ENCODE measurements around the gene UBL4A. TPM values are rescaled to one million over a fixed set of nuclear protein-coding genes. Genes with fewer than 3 reads are reported as not detected.

The UBL4A gene
- total and polyA plus RNA-seq, 2 of the 13 experiments (the other 11 are each of a cell fraction or from before 2014, with no cell fraction given) = 16.8 to 25.5 TPM

- TF ChIP-seq HOMEZ (CRISPR knock-in tag; IDR thresholded peaks at IDR 0.05; ENCODE audit: low read depth) = no peak
- TF ChIP-seq MTF1 (CRISPR knock-in tag; IDR thresholded peaks at IDR 0.05) = no peak
- no peak for TF ChIP-seq SKIL (CRISPR knock-in tag; IDR thresholded peaks at IDR 0.05; ENCODE audit: borderline replicate concordance)
Measured at GRCh38 chrX:154465601-154466000, 20.8 kb downstream of the UBL4A start (continued).

- ATAC-seq (no peak), DNase-seq (ENCODE audit: low spot score) (no peak), FAIRE-seq (no peak)
- no peak overlapping the region for H2AFZ ChIP-seq (ENCODE audit: low read length)
- intact Hi-C loops (cut with micrococcal nuclease; ENCODE audit: unreplicated experiment) = no loop called here
- 100% methylated on average over 1 of the region's 28 CpGs for WGBS (ENCODE audit: low lambda C conversion rate)
- no peak overlapping the region for H3K27ac ChIP-seq (ENCODE audit: extremely low read length, insufficient read depth, low read length)
- H3K9ac ChIP-seq (ENCODE audit: insufficient read depth, low read depth, low read length) = no peak overlapping the region
- no peaks in the 10 kb centered on the region for H4K20me1 ChIP-seq (ENCODE audit: insufficient read depth, low read length)
- no peak overlapping the region for H3K4me2 ChIP-seq (ENCODE audit: low read depth, low read length)
- POLR2A ChIA-PET = no interaction called here
- H3K79me2 ChIP-seq (ENCODE audit: insufficient read depth, low read length) = no peaks in the 10 kb centered on the region
- H3K27me3 ChIP-seq (ENCODE audit: control insufficient read depth in 1 of 2, insufficient read depth in 2 of 2, low read length in 2 of 2) = no peaks in the 10 kb centered on the region
- CTCF ChIA-PET (ENCODE audit: low intra/inter-chr PET ratio, low total read pairs) = no interaction called here
- no peak overlapping the region for H3K4me3 ChIP-seq (replicated peaks in 1 of 3; ENCODE audit: insufficient read depth in 1 of 3, low read depth in 2 of 3, low read length in 3 of 3)
- in situ Hi-C loops (cut with HindIII; ENCODE audit: extremely low pct_ligation_motif_present, low pct_unique_long_range_greater_than_20kb) = no loop called here
- no TSS peak for BruUV-seq (replicated peaks)
- peaks cover 3 to 9% of the 10 kb centered on the region in 2 experiments; a peak in 3 of 5 replicates for H3K36me3 ChIP-seq (replicated peaks in 1 of 2; ENCODE audit: control insufficient read depth in 1 of 2, insufficient read depth in 2 of 2, low read length in 2 of 2)
- no peaks in the 10 kb centered on the region for H3K9me3 ChIP-seq (ENCODE audit: low read length)
- H3K4me1 ChIP-seq (ENCODE audit: insufficient read depth, low read length) = no peaks in the 10 kb centered on the region
- TF ChIP-seq ZNF224 (CRISPR knock-in tag; IDR thresholded peaks at IDR 0.05) = no peak
- no peak for TF ChIP-seq FOXA1 (IDR thresholded peaks at IDR 0.05)
- TF ChIP-seq FOXA1 (CRISPR knock-in tag; IDR thresholded peaks at IDR 0.05) = no peak
- TF ChIP-seq E2F1 (CRISPR knock-in tag; IDR thresholded peaks at IDR 0.05) = no peak
- TF ChIP-seq ZNF512B (CRISPR knock-in tag; IDR thresholded peaks at IDR 0.05; ENCODE audit: borderline replicate concordance) = no peak
- TF ChIP-seq CREB3 (CRISPR knock-in tag; IDR thresholded peaks at IDR 0.05) = no peak
- no peak for TF ChIP-seq MYNN (CRISPR knock-in tag; IDR thresholded peaks at IDR 0.05; ENCODE audit: low read depth)
- TF ChIP-seq NR2F2 (IDR thresholded peaks at IDR 0.05; ENCODE audit: borderline replicate concordance, low read depth) = no peak
- TF ChIP-seq ZNF777 (CRISPR knock-in tag; IDR thresholded peaks at IDR 0.05) = no peak
- no peak for TF ChIP-seq PBX2 (CRISPR knock-in tag; IDR thresholded peaks at IDR 0.05)
Measured at GRCh38 chrX:154464806-154465365, 21.5 kb downstream of the UBL4A start.
